Activated CD4-positive, alpha-beta T cell treated with anti-CD3 and anti-CD28 coated beads, Interleukin-2, amount 50 U/mL, for 24 hours (primary cell): ENCODE measurements around the gene ACER2.
"Not testable (repeated sequence)": the region's sequence is repeated elsewhere in the genome, so short reads cannot be mapped to it uniquely, and the experiment has no call there.

ENCODE experiments used
- DNase-seq, 2 donors: peaks; one replicate each; pipeline ENCODE4 v3.0.0-alpha.2; 2020; ENCODE audit warnings: low read depth in 1 of 2, low spot score in 1 of 2

ACER2 gene

GRCh38 chr9:19408316-19408692 is 505 bp upstream of the ACER2 start:
- DNase-seq, result no peak

- no peak for DNase-seq
Observed at GRCh38 chr9:19409401-19410194, 789 bp downstream of the ACER2 start.

GRCh38 chr9:19410195-19410503 is 1.3 kb downstream of the ACER2 start:
- no peak for DNase-seq

GRCh38 chr9:19410594-19410993 is 1.8 kb downstream of the ACER2 start:
- DNase-seq, result no peak

- no peak for DNase-seq
Observed at GRCh38 chr9:19411316-19411715, 2.5 kb downstream of the ACER2 start.

- not testable (repeated sequence) for DNase-seq
Observed at GRCh38 chr9:19413456-19413855, 4.6 kb downstream of the ACER2 start.

GRCh38 chr9:19416143-19416542 is 7.3 kb downstream of the ACER2 start:
- DNase-seq, result no peak

GRCh38 chr9:19420877-19421276 is 12.1 kb downstream of the ACER2 start:
- no peak for DNase-seq

- no peak for DNase-seq
Observed at GRCh38 chr9:19423163-19423562, 14.4 kb downstream of the ACER2 start.

- DNase-seq, result no peak
Observed at GRCh38 chr9:19424176-19424779, 15.5 kb downstream of the ACER2 start.

GRCh38 chr9:19429595-19429994 is 20.8 kb downstream of the ACER2 start:
- DNase-seq, result no peak

GRCh38 chr9:19430201-19430760 is 21.5 kb downstream of the ACER2 start:
- DNase-seq, result no peak

- DNase-seq, result no peak
Observed at GRCh38 chr9:19431361-19432171, 22.8 kb downstream of the ACER2 start.

GRCh38 chr9:19432473-19432872 is 23.7 kb downstream of the ACER2 start:
- no peak for DNase-seq

GRCh38 chr9:19433729-19434128 is 24.9 kb downstream of the ACER2 start:
- DNase-seq, result not testable (repeated sequence)

- DNase-seq, result no peak
Observed at GRCh38 chr9:19440376-19440775, 31.6 kb downstream of the ACER2 start.

- no peak for DNase-seq
Observed at GRCh38 chr9:19440823-19441580, 32.2 kb downstream of the ACER2 start.

GRCh38 chr9:19441730-19442129 is 32.9 kb downstream of the ACER2 start:
- no peak for DNase-seq

- no peak for DNase-seq
Observed at GRCh38 chr9:19442240-19442639, 33.4 kb downstream of the ACER2 start.

GRCh38 chr9:19445452-19445851 is 36.6 kb downstream of the ACER2 start:
- no peak for DNase-seq

- no peak for DNase-seq
Observed at GRCh38 chr9:19446361-19446861, 37.6 kb downstream of the ACER2 start.
